GM19455 (cell line): ENCODE data around the gene IPPK.

ENCODE experiments used
- ATAC-seq: cut with Tn5 transposase; IDR thresholded peaks from one replicate; pipeline ENCODE4 v1.9.1; 2021; ENCODE audit not compliant: unreplicated experiment

Gene IPPK

GRCh38 chr9:92686954-92687353 is 17.0 kb upstream of the IPPK start:
- ATAC-seq, result no peak

- ATAC-seq, result no peak
Observed at GRCh38 chr9:92685022-92685421, 15.1 kb upstream of the IPPK start.

- ATAC-seq, result no peak
Observed at GRCh38 chr9:92682269-92682668, 12.3 kb upstream of the IPPK start.

- no peak for ATAC-seq
Observed at GRCh38 chr9:92680166-92681119, 10.5 kb upstream of the IPPK start.

- no peak for ATAC-seq
Observed at GRCh38 chr9:92679413-92680165, 9.7 kb upstream of the IPPK start.

GRCh38 chr9:92671323-92671722 is 1.4 kb upstream of the IPPK start:
- no peak for ATAC-seq

GRCh38 chr9:92669527-92669889 is 423 bp downstream of the IPPK start:
- ATAC-seq, result peak; percentile 9

GRCh38 chr9:92668746-92669526 is 995 bp downstream of the IPPK start:
- ATAC-seq, result no peak

GRCh38 chr9:92666912-92667532 is 2.9 kb downstream of the IPPK start:
- no peak for ATAC-seq

- no peak for ATAC-seq
Observed at GRCh38 chr9:92666236-92666635, 3.7 kb downstream of the IPPK start.

GRCh38 chr9:92665836-92666235 is 4.1 kb downstream of the IPPK start:
- no peak for ATAC-seq

- ATAC-seq, result no peak
Observed at GRCh38 chr9:92664394-92665152, 5.4 kb downstream of the IPPK start.

GRCh38 chr9:92663951-92664350 is 6.0 kb downstream of the IPPK start:
- ATAC-seq, result no peak

- no peak for ATAC-seq
Observed at GRCh38 chr9:92663126-92663525, 6.8 kb downstream of the IPPK start.

- ATAC-seq, result no peak
Observed at GRCh38 chr9:92661743-92662142, 8.2 kb downstream of the IPPK start.

GRCh38 chr9:92661127-92661526 is 8.8 kb downstream of the IPPK start:
- no peak for ATAC-seq

- ATAC-seq, result no peak
Observed at GRCh38 chr9:92660266-92660665, 9.7 kb downstream of the IPPK start.

GRCh38 chr9:92659601-92660000 is 10.3 kb downstream of the IPPK start:
- ATAC-seq, result no peak

GRCh38 chr9:92658611-92659010 is 11.3 kb downstream of the IPPK start:
- no peak for ATAC-seq

- ATAC-seq, result no peak
Observed at GRCh38 chr9:92658176-92658575, 11.8 kb downstream of the IPPK start.
